Gastrocnemius medialis (tissue), 4 donors: ENCODE data around the gene ASB15.

ENCODE experiments used
- CTCF ChIP-seq, 5 experiments: fragments of 450-650 bp in 3 of 5; fragments of 200-600 bp in 2 of 5; sonication (generic) in 2 of 5; IDR thresholded peaks in 4 of 5; conservative IDR thresholded peaks in 1 of 5; 1 replicate in 4 of 5; 2 replicates in 1 of 5; pipeline ENCODE4 v1.5.1; 2016 to 2019; ENCODE audit warnings: antibody characterized with exemption in 5 of 5, mild to moderate bottlenecking in 3 of 5, moderate library complexity in 3 of 5
- POLR2A ChIP-seq, 2 donors: fragments of 450-650 bp; IDR thresholded peaks; one replicate each; pipeline ENCODE4 v1.6.1; 2017; ENCODE audit warnings: antibody characterized with exemption in 2 of 2, mild to moderate bottlenecking in 2 of 2, moderate library complexity in 2 of 2

- TF ChIP-seq CTCF (IDR thresholded peaks at IDR 0.05 in 4 of 5, conservative IDR thresholded peaks at IDR 0.05 in 1 of 5) (no peak), POLR2A (IDR thresholded peaks at IDR 0.05) (no peak)
Measured at GRCh38 chr7:123665157-123665556, 63.5 kb downstream of the ASB15 start.
